Measurements from ENCODE around the gene RFFL.

GRCh38 chr17:35104844-35105450, 41.4 kb upstream of the RFFL start:
- TF ChIP-seq, protein P1, sequence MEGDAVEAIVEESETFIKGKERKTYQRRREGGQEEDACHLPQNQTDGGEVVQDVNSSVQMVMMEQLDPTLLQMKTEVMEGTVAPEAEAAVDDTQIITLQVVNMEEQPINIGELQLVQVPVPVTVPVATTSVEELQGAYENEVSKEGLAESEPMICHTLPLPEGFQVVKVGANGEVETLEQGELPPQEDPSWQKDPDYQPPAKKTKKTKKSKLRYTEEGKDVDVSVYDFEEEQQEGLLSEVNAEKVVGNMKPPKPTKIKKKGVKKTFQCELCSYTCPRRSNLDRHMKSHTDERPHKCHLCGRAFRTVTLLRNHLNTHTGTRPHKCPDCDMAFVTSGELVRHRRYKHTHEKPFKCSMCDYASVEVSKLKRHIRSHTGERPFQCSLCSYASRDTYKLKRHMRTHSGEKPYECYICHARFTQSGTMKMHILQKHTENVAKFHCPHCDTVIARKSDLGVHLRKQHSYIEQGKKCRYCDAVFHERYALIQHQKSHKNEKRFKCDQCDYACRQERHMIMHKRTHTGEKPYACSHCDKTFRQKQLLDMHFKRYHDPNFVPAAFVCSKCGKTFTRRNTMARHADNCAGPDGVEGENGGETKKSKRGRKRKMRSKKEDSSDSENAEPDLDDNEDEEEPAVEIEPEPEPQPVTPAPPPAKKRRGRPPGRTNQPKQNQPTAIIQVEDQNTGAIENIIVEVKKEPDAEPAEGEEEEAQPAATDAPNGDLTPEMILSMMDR (IDR thresholded peaks at IDR 0.05) = no peak
- TF ChIP-seq EZH2 (IDR thresholded peaks at IDR 0.05; ENCODE audit: borderline replicate concordance, insufficient read depth, low read depth, low read length, poor library complexity, severe bottlenecking) = no peak

Data from B cell (primary cell).